HepG2 (cell line): ENCODE results near the gene GTF2H1. TPM values are rescaled to one million over a fixed set of nuclear protein-coding genes. Genes with fewer than 3 reads are reported as not detected.

ENCODE experiments used
- AHDC1 ChIP-seq: sonication (generic); formaldehyde crosslinking; IDR thresholded peaks from 2 replicates; pipeline ENCODE4 v1.5.1; 2020; ENCODE audit warnings: mild to moderate bottlenecking, missing genetic modification reagents, borderline replicate concordance
- CC2D1A ChIP-seq: sonication (generic); formaldehyde crosslinking; IDR thresholded peaks from 2 replicates; pipeline ENCODE4 v1.8.1; 2023; ENCODE audit warnings: mild to moderate bottlenecking, missing genetic modification reagents
- EEA1 ChIP-seq: sonication (generic); formaldehyde crosslinking; IDR thresholded peaks from 2 replicates; pipeline ENCODE4 v1.5.1; 2020; ENCODE audit warnings: mild to moderate bottlenecking, missing genetic modification reagents, borderline replicate concordance
- JUND ChIP-seq: sonication (generic); formaldehyde crosslinking; IDR thresholded peaks from 2 replicates; pipeline ENCODE4 v1.8.0; 2022; ENCODE audit warnings: mild to moderate bottlenecking, missing genetic modification reagents
- NFKB2 ChIP-seq: sonication (generic); formaldehyde crosslinking; IDR thresholded peaks from 2 replicates; pipeline ENCODE4 v1.4.0; 2020; ENCODE audit warnings: missing genetic modification reagents, borderline replicate concordance
- NFKBIZ ChIP-seq: IDR thresholded peaks from 2 replicates; pipeline ENCODE4 v1.6.1; 2018; ENCODE audit warnings: missing genetic modification reagents, missing compliant biosample characterization
- PBX2 ChIP-seq: IDR thresholded peaks from 2 replicates; pipeline ENCODE4 v1.6.1; 2016; ENCODE audit warnings: control low read depth
- SOX13 ChIP-seq, 3 experiments: fragments of 450-650 bp in 1 of 3; sonication (generic) in 1 of 3; formaldehyde crosslinking in 1 of 3; IDR thresholded peaks in 2 of 3; conservative IDR thresholded peaks in 1 of 3; 2 replicates each; pipeline versions ENCODE4 v1.5.0 to v1.6.1; 2016 to 2020; ENCODE audit warnings: antibody characterized with exemption in 1 of 3, mild to moderate bottlenecking in 1 of 3, missing compliant biosample characterization in 1 of 3, missing genetic modification reagents in 1 of 3, moderate library complexity in 1 of 3
- THAP9 ChIP-seq: sonication (generic); formaldehyde crosslinking; IDR thresholded peaks from 2 replicates; pipeline ENCODE4; 2020; ENCODE audit warnings: missing genetic modification reagents, mild to moderate bottlenecking, borderline replicate concordance
- U2AF1 ChIP-seq: fragments of 200-400 bp; formaldehyde crosslinking; optimal IDR thresholded peaks from 2 replicates; pipeline ENCODE3; 2017; ENCODE audit warnings: mild to moderate bottlenecking, low read depth, low read length
- ZBTB49 ChIP-seq: sonication (generic); formaldehyde crosslinking; IDR thresholded peaks from 2 replicates; pipeline ENCODE4 v1.4.0; 2020; ENCODE audit warnings: missing genetic modification reagents, borderline replicate concordance
- ZBTB7B ChIP-seq: sonication (generic); formaldehyde crosslinking; IDR thresholded peaks from 2 replicates; pipeline ENCODE4 v1.4.0; 2020; ENCODE audit warnings: missing genetic modification reagents
- ZKSCAN5 ChIP-seq: sonication (generic); formaldehyde crosslinking; IDR thresholded peaks from 2 replicates; pipeline ENCODE4 v1.5.1; 2020; ENCODE audit warnings: mild to moderate bottlenecking, missing genetic modification reagents
- ZNF317 ChIP-seq: sonication (generic); formaldehyde crosslinking; IDR thresholded peaks from 2 replicates; pipeline ENCODE4 v1.5.0; 2020; ENCODE audit warnings: mild to moderate bottlenecking, missing genetic modification reagents
- ZNF382 ChIP-seq: sonication (generic); formaldehyde crosslinking; IDR thresholded peaks from 2 replicates; pipeline ENCODE4 v1.5.0; 2020; ENCODE audit warnings: missing genetic modification reagents, mild to moderate bottlenecking, borderline replicate concordance
- ZNF383 ChIP-seq: sonication (generic); formaldehyde crosslinking; IDR thresholded peaks from 2 replicates; pipeline ENCODE4 v1.4.0; 2020; ENCODE audit warnings: missing genetic modification reagents, mild to moderate bottlenecking, borderline replicate concordance
- polyA plus RNA-seq, 8 experiments: library from polyadenylated mRNA; depleted of rRNA in 3 of 8; stranded (reverse) in 7 of 8; unstranded in 1 of 8; fragments of >200 nt; fragmentation: Illumina TruSeq in 4 of 8; extraction: Trizol in 4 of 8; gene quantifications; 2 replicates each; pipeline versions ENCODE4 v1.2.1 to v1.2.3, GENCODE V29; 2011 to 2016; ENCODE audit warnings: low read depth in 4 of 8, missing spikeins in 1 of 8, mixed read lengths in 1 of 8; ENCODE audit not compliant: insufficient read depth in 1 of 8
- total RNA-seq, 5 experiments: library from RNA; depleted of rRNA; stranded (reverse); fragments of >200 nt; fragmentation: Illumina TruSeq; extraction: Trizol; gene quantifications; 2 replicates each; pipeline ENCODE4 v1.2.3, GENCODE V29; 2016; ENCODE audit warnings: low read depth in 1 of 5

The GTF2H1 gene
- total and polyA plus RNA-seq, 2 of the 13 experiments (the other 11 are each of a cell fraction or from before 2014, with no cell fraction given): 15.7 to 51.4 TPM

- TF ChIP-seq ZKSCAN5 (CRISPR knock-in tag) (peak; percentile 60), ZNF317 (CRISPR knock-in tag) (peak; percentile 95), EEA1 (CRISPR knock-in tag) (peak; percentile 90; the same call in 1 of the 2 replicates), SOX13 (IDR thresholded peaks at IDR 0.05) (no peak), SOX13 (CRISPR knock-in tag; conservative IDR thresholded peaks at IDR 0.05 in 1 of 2, IDR thresholded peaks at IDR 0.05 in 1 of 2) (peak in 1 of 2 experiments; percentile 72; a peak in 2 of 4 replicates), NFKB2 (peak; percentile 99), CC2D1A (CRISPR knock-in tag) (no peak), NFKBIZ (no peak; the same call in none of the 2 replicates), THAP9 (CRISPR knock-in tag) (peak; percentile 86), ZBTB7B (peak; percentile 84), ZBTB49 (CRISPR knock-in tag) (no peak), ZNF383 (CRISPR knock-in tag) (no peak), ZNF382 (CRISPR knock-in tag) (no peak; the same call in 1 of the 2 replicates), AHDC1 (CRISPR knock-in tag) (peak; percentile 66; the same call in 1 of the 2 replicates), JUND (CRISPR knock-in tag) (peak; percentile 82), U2AF1 (peak; percentile 80), PBX2 (CRISPR knock-in tag) (no peak)
Measured at GRCh38 chr11:18394275-18394927, 72.0 kb downstream of the GTF2H1 start, which contains the start of gene LDHA (continued).
